HG02763 (cell line): ENCODE results near the gene SYNJ1.

Source experiments
- ATAC-seq: cut with Tn5 transposase; IDR thresholded peaks from one replicate; pipeline ENCODE4 v1.9.1; 2021; ENCODE audit warnings: mild to moderate bottlenecking, moderate library complexity; ENCODE audit not compliant: unreplicated experiment

The SYNJ1 gene

GRCh38 chr21:32585970-32586369, 141.8 kb downstream of the SYNJ1 start:
- no peak for ATAC-seq

GRCh38 chr21:32585042-32585710, 142.6 kb downstream of the SYNJ1 start, which contains the start of gene TCP10L:
Gene TCP10L, minus strand, starts transcription at chr21:32585523. Its CDS starts 1,219 bp downstream, at chr21:32584304.
- no peak for ATAC-seq

- no peak for ATAC-seq
Observed at GRCh38 chr21:32584472-32584871, 143.3 kb downstream of the SYNJ1 start.

- no peak for ATAC-seq
Observed at GRCh38 chr21:32581732-32582131, 146.1 kb downstream of the SYNJ1 start.

- no peak for ATAC-seq
Observed at GRCh38 chr21:32580949-32581348, 146.9 kb downstream of the SYNJ1 start.
